H1 (cell line): ENCODE data around the gene CD38. TPM values are rescaled to one million over a fixed set of nuclear protein-coding genes. Genes with fewer than 3 reads are reported as not detected.

Experiments
- CTCF ChIA-PET: fragments of 300-600 bp; sonication (Branson Sonifier 250); formaldehyde crosslinking; loops from one replicate; lab custom pipeline; 2021; ENCODE audit not compliant: partially characterized antibody; lab: Charles Lee
- POLR2A ChIA-PET: fragments of 300-600 bp; sonication (Branson Sonifier 250); formaldehyde crosslinking; loops from one replicate; lab custom pipeline; 2021; ENCODE audit warnings: inconsistent platforms; ENCODE audit not compliant: partially characterized antibody; lab: Charles Lee
- DNase-seq, 2 experiments: peaks; one replicate each; pipeline versions ENCODE4 v3.0.0 to v3.0.0-alpha.2; 2010 to 2022; ENCODE audit warnings: low spot score in 2 of 2, low read depth in 1 of 2, mixed read lengths in 1 of 2
- FAIRE-seq: peaks from 2 replicates; lab custom pipeline; 2011; peaks lifted over from hg19 to GRCh38; lab: Jason Lieb, UNC
- H2AFZ ChIP-seq: 2 replicates; pipeline ENCODE4 v1.8.1; 2012; ENCODE audit warnings: low read length, inconsistent platforms
- H2AK5ac ChIP-seq: 2 replicates; pipeline ENCODE4 v1.6.1; 2013; ENCODE audit warnings: low read depth, low read length
- H2BK120ac ChIP-seq: replicated peaks from 2 replicates; pipeline ENCODE3; 2013; ENCODE audit warnings: low read depth, low read length, inconsistent platforms
- H2BK12ac ChIP-seq: 2 replicates; pipeline ENCODE4 v1.6.1; 2013; ENCODE audit warnings: low read depth, low read length
- H2BK15ac ChIP-seq: 2 replicates; pipeline ENCODE4 v1.6.1; 2013; ENCODE audit warnings: low read length
- H2BK20ac ChIP-seq: 2 replicates; pipeline ENCODE4 v1.6.1; 2013; ENCODE audit warnings: low read length
- H2BK5ac ChIP-seq: 2 replicates; pipeline ENCODE4 v1.6.1; 2013; ENCODE audit warnings: low read depth, low read length
- H3K14ac ChIP-seq: 2 replicates; pipeline ENCODE4 v1.6.1; 2013; ENCODE audit warnings: inconsistent platforms; ENCODE audit not compliant: insufficient read length
- H3K18ac ChIP-seq: 2 replicates; pipeline ENCODE4 v1.6.1; 2013; ENCODE audit warnings: low read length; ENCODE audit errors: extremely low read depth
- H3K23ac ChIP-seq: 2 replicates; pipeline ENCODE4 v1.6.1; 2013; ENCODE audit warnings: inconsistent platforms; ENCODE audit not compliant: insufficient read length
- H3K23me2 ChIP-seq: 2 replicates; pipeline ENCODE4 v1.6.1; 2013; ENCODE audit warnings: low read depth, low read length
- H3K27ac ChIP-seq: 2 replicates; pipeline ENCODE4 v1.6.1; 2011; ENCODE audit warnings: low read depth, low read length, inconsistent platforms
- H3K27me3 ChIP-seq, 4 experiments: replicated peaks in 1 of 4; 1 replicate in 1 of 4; 2 replicates in 3 of 4; pipeline versions ENCODE4 v1.6.1 to v1.8.1; 2011 to 2013; ENCODE audit warnings: low read length in 3 of 4, mild to moderate bottlenecking in 3 of 4, inconsistent platforms in 2 of 4, mixed read lengths in 2 of 4, moderate library complexity in 1 of 4; ENCODE audit not compliant: control insufficient read depth in 3 of 4, insufficient read depth in 3 of 4; ENCODE audit errors: extremely low read depth in 1 of 4
- H3K36me3 ChIP-seq, 4 experiments: 2 replicates each; pipeline versions ENCODE4 v1.6.1 to v1.8.1; 2011 to 2013; ENCODE audit warnings: mild to moderate bottlenecking in 4 of 4, low read length in 3 of 4, moderate library complexity in 2 of 4, control low read depth in 1 of 4, inconsistent platforms in 1 of 4; ENCODE audit not compliant: insufficient read depth in 4 of 4, control insufficient read depth in 2 of 4
- H3K4ac ChIP-seq: replicated peaks from 2 replicates; pipeline ENCODE3; 2013; ENCODE audit warnings: low read length, low read depth, mixed read lengths, inconsistent platforms; ENCODE audit not compliant: insufficient read length
- H3K4me1 ChIP-seq, 4 experiments: replicated peaks in 1 of 4; 1 replicate in 1 of 4; 2 replicates in 3 of 4; pipeline versions ENCODE4 v1.6.1 to v1.8.1; 2011 to 2013; ENCODE audit warnings: low read length in 3 of 4, inconsistent platforms in 2 of 4, mixed read lengths in 1 of 4; ENCODE audit not compliant: insufficient read depth in 4 of 4, control insufficient read depth in 3 of 4
- H3K4me2 ChIP-seq, 2 experiments: 2 replicates each; pipeline versions ENCODE4 v1.6.1 to v1.8.1; 2011 to 2013; ENCODE audit warnings: low read depth in 2 of 2, low read length in 2 of 2, control low read depth in 1 of 2, inconsistent platforms in 1 of 2, mild to moderate bottlenecking in 1 of 2; ENCODE audit not compliant: insufficient read depth in 1 of 2
- H3K4me3 ChIP-seq, 4 experiments: fragments of 200-600, 300-600 bp in 1 of 4; sonication (generic), shearing (Covaris generic), sonication (Bioruptor Twin) in 1 of 4; 2 replicates each; pipeline versions ENCODE4 v1.5.1 to v1.8.1; 2011 to 2016; ENCODE audit warnings: low read length in 4 of 4, low read depth in 3 of 4, control low read depth in 2 of 4, inconsistent platforms in 2 of 4, mild to moderate bottlenecking in 2 of 4, mixed read lengths in 1 of 4, moderate library complexity in 1 of 4; ENCODE audit not compliant: insufficient read depth in 2 of 4; ENCODE audit errors: extremely low read depth in 1 of 4
- H3K56ac ChIP-seq: replicated peaks from 2 replicates; pipeline ENCODE3; 2013; ENCODE audit warnings: low read depth, mild to moderate bottlenecking, mixed read lengths, low read length, inconsistent platforms; ENCODE audit not compliant: insufficient read length
- H3K79me1 ChIP-seq: 2 replicates; pipeline ENCODE4 v1.6.1; 2013; ENCODE audit warnings: low read depth, low read length, control low read depth
- H3K79me2 ChIP-seq, 2 experiments: 2 replicates each; pipeline versions ENCODE4 v1.6.1 to v1.8.1; 2012 to 2013; ENCODE audit warnings: low read length in 2 of 2, mild to moderate bottlenecking in 2 of 2, inconsistent platforms in 1 of 2; ENCODE audit not compliant: insufficient read depth in 2 of 2, control insufficient read depth in 1 of 2
- H3K9ac ChIP-seq, 4 experiments: replicated peaks in 1 of 4; 1 replicate in 1 of 4; 2 replicates in 3 of 4; pipeline versions ENCODE4 v1.6.1 to v1.8.1; 2011 to 2013; ENCODE audit warnings: low read depth in 3 of 4, low read length in 3 of 4, control low read depth in 2 of 4, mild to moderate bottlenecking in 2 of 4, moderate library complexity in 2 of 4, inconsistent platforms in 1 of 4; ENCODE audit errors: extremely low read depth in 1 of 4
- H3K9me3 ChIP-seq, 2 experiments: 2 replicates each; pipeline versions ENCODE4 v1.6.1 to v1.8.1; 2012 to 2013; ENCODE audit warnings: mild to moderate bottlenecking in 2 of 2, moderate library complexity in 2 of 2, control low read depth in 1 of 2, inconsistent platforms in 1 of 2, low read depth in 1 of 2, low read length in 1 of 2, mixed read lengths in 1 of 2; ENCODE audit not compliant: insufficient read depth in 2 of 2
- H4K20me1 ChIP-seq, 2 experiments: replicated peaks in 1 of 2; 2 replicates each; pipeline versions ENCODE3 to v1.8.1; 2011 to 2013; ENCODE audit warnings: inconsistent platforms in 2 of 2, low read length in 2 of 2, mild to moderate bottlenecking in 1 of 2; ENCODE audit not compliant: insufficient read depth in 2 of 2, control insufficient read depth in 1 of 2
- H4K5ac ChIP-seq: 2 replicates; pipeline ENCODE4 v1.6.1; 2013; ENCODE audit warnings: low read length, low read depth, mixed read lengths, inconsistent platforms; ENCODE audit not compliant: insufficient read length
- H4K8ac ChIP-seq: 2 replicates; pipeline ENCODE4 v1.8.0; 2013; ENCODE audit warnings: mild to moderate bottlenecking, moderate library complexity, low read length, inconsistent platforms; ENCODE audit not compliant: insufficient read depth; ENCODE audit errors: extremely low read depth
- H4K91ac ChIP-seq: replicated peaks from 2 replicates; pipeline ENCODE3; 2013; ENCODE audit warnings: low read length, mixed read lengths, inconsistent platforms; ENCODE audit not compliant: insufficient read length
- CBX8 ChIP-seq: fragments of 300-800, 300-1000 bp; sonication (generic); IDR thresholded peaks from 2 replicates; pipeline ENCODE4 v1.7.1; 2016; ENCODE audit warnings: low read depth, low read length, borderline replicate concordance
- CEBPB ChIP-seq: IDR thresholded peaks from 2 replicates; pipeline ENCODE4 v1.6.1; 2012; ENCODE audit warnings: low read depth, low read length
- CTCF ChIP-seq, 3 experiments: IDR thresholded peaks; 1 replicate in 2 of 3; 2 replicates in 1 of 3; pipeline versions ENCODE4 v1.5.1 to v1.6.1; 2011; ENCODE audit warnings: low read length in 3 of 3, mild to moderate bottlenecking in 3 of 3, inconsistent platforms in 2 of 3, low read depth in 1 of 3, moderate library complexity in 1 of 3; ENCODE audit not compliant: insufficient read depth in 1 of 3; ENCODE audit errors: control extremely low read depth in 1 of 3
- KDM5A ChIP-seq: fragments of 200-600 bp; IDR thresholded peaks from 2 replicates; pipeline ENCODE4 v1.7.1; 2012; ENCODE audit warnings: mild to moderate bottlenecking, low read length, inconsistent platforms, mixed read lengths
- RAD21 ChIP-seq, 2 experiments: IDR thresholded peaks in 1 of 2; conservative IDR thresholded peaks in 1 of 2; 2 replicates each; pipeline ENCODE4 v1.6.1; 2011; ENCODE audit warnings: low read depth in 2 of 2, low read length in 2 of 2, improper control_type of control experiment in 1 of 2, inconsistent platforms in 1 of 2, mild to moderate bottlenecking in 1 of 2, moderate library complexity in 1 of 2
- WGBS, 2 experiments: shearing (Covaris generic) in 1 of 2; methylation state at CpG; one replicate each; pipeline versions ENCODE4 v1.1.6 to v1.1.7; 2013 to 2015; ENCODE audit warnings: low lambda C conversion rate in 2 of 2, mixed read lengths in 2 of 2, inconsistent platforms in 1 of 2, low coverage in 1 of 2, missing lambda C conversion rate in 1 of 2; ENCODE audit not compliant: insufficient replicate concordance in 2 of 2, insufficient coverage in 1 of 2, insufficient read length in 1 of 2; ENCODE audit errors: extremely low coverage in 1 of 2, missing lambda C conversion rate in 1 of 2; 5-methylcytosine and 5-hydroxymethylcytosine counted together
- polyA plus RNA-seq, 7 experiments: library from polyadenylated mRNA; depleted of rRNA in 3 of 7; stranded (reverse) in 5 of 7; unstranded in 2 of 7; fragments of >200 nt in 5 of 7; fragments of 200-250 nt in 2 of 7; gene quantifications; 1 replicate in 5 of 7; 2 replicates in 1 of 7; 4 replicates in 1 of 7; pipeline versions ENCODE4 v1.2.1 to v1.2.3, GENCODE V29; 2011 to 2013; ENCODE audit warnings: missing spikeins in 2 of 7, mixed read lengths in 2 of 7
- total RNA-seq: library from RNA; stranded (reverse); fragmentation: NEBNext Ultra II Directional; extraction: Animal tissue kit (Norgen Biotek cat#: 25700); gene quantifications from 2 replicates; pipeline ENCODE4 v1.2.1, GENCODE V29; 2021

The CD38 gene
- total and polyA plus RNA-seq, 2 of the 8 experiments (the other 6 are each of a cell fraction or from before 2014, with no cell fraction given), result 0.14 to 0.24 TPM

GRCh38 chr4:15779306-15779705 is 1.2 kb downstream of the CD38 start:
- H3K23me2 ChIP-seq, result peaks cover 11% of the 10 kb centered on the region
- no peak overlapping the region for H3K18ac ChIP-seq
- DNase-seq, result peak in 1 of 2 experiments; percentile 53
- POLR2A ChIA-PET, result no interaction called here
- H2BK15ac ChIP-seq, result no peak overlapping the region
- peak overlapping the region in 1 of 4 experiments; percentile 34; a peak in 1 of 7 replicates for H3K9ac ChIP-seq
- H2BK20ac ChIP-seq, result no peak overlapping the region
- H3K4me2 ChIP-seq, result peak overlapping the region; percentile 91 to 96
- peaks cover 13 to 35% (median 25%) of the 10 kb centered on the region in 4 experiments for H3K27me3 ChIP-seq
- peak; percentile 81 for FAIRE-seq
- no peak overlapping the region for H4K8ac ChIP-seq
- CTCF ChIA-PET, result interaction anchor here (0.9 to 2.1 kb wide), 8 partner anchors 9 to 177 kb away, joined by 3 to 7 read pairs (median 4); no protein-coding TSS in a partner anchor
- TF ChIP-seq KDM5A (no peak), CTCF (IDR thresholded peaks at IDR 0.05; ENCODE audit: control extremely low read depth in 1 of 3, insufficient read depth in 1 of 3, low read depth in 1 of 3, low read length in 3 of 3) (peak; percentile 15 to 53 (median 18); a peak in 3 of 4 replicates), RAD21 (IDR thresholded peaks at IDR 0.05 in 1 of 2, conservative IDR thresholded peaks at IDR 0.05 in 1 of 2; ENCODE audit: low read depth in 2 of 2, low read length in 2 of 2) (peak; percentile 48 to 54), CBX8 (no peak), CEBPB (0 out of 2 replicates have a peak, but pooled peaks have one; percentile 22)
- no peak overlapping the region for H3K4ac ChIP-seq
- peaks cover 0 to 2% of the 10 kb centered on the region in 2 experiments for H4K20me1 ChIP-seq
- H3K9me3 ChIP-seq, result no peaks in the 10 kb centered on the region
- no peak overlapping the region for H2BK120ac ChIP-seq
- H3K27ac ChIP-seq, result no peak overlapping the region
- H3K4me1 ChIP-seq, result peaks cover 0 to 4% (median under 1%) of the 10 kb centered on the region in 4 experiments; a peak in 3 of 7 replicates
- no peaks in the 10 kb centered on the region for H3K79me2 ChIP-seq
- no peak overlapping the region for H2BK5ac ChIP-seq
- H2BK12ac ChIP-seq, result no peak overlapping the region
- H4K5ac ChIP-seq, result no peak overlapping the region
- no peaks in the 10 kb centered on the region for H3K79me1 ChIP-seq
- H3K36me3 ChIP-seq, result no peaks in the 10 kb centered on the region
- no peak overlapping the region for H3K23ac ChIP-seq
- H3K56ac ChIP-seq, result no peak overlapping the region
- H3K14ac ChIP-seq, result no peak overlapping the region
- 9% methylated on average over 14 of the region's 14 CpGs; no CpG with 5 or more reads in 1 of the 2 experiments for WGBS, 2 experiments
- H2AFZ ChIP-seq, result no peak overlapping the region
- no peak overlapping the region for H2AK5ac ChIP-seq
- no peak overlapping the region for H4K91ac ChIP-seq
- peak overlapping the region; percentile 48 to 72 (median 62) for H3K4me3 ChIP-seq
